Inflammatory macrophage treated with lipopolysaccharide for 1 hour (primary cell): Measurements from ENCODE around the gene TBC1D32.
"Not testable (repeated sequence)": the region's sequence is repeated elsewhere in the genome, so short reads cannot be mapped to it uniquely, and the experiment has no call there.

ENCODE experiments used
- DNase-seq, 2 donors: peaks; one replicate each; pipeline ENCODE4 v3.0.0-alpha.2; 2020 to 2022

Gene TBC1D32

DNA sequence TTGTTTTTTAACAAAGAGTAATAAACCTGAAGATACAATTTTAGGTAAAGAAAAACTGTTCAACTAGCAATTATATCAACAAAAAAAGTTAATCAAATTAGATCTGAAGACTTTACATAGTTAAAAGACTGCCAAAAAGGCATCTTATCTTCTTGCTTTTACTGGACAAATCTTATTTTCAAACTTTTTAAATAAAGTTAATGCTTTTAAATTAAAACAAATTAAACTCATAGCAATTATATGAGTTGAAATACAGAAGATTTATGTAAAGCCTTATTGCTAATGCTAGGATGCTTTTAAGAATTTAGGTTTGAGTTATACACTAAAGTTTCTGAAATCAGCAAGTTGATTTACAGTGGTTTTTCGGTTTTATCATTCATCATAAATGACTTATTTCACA is 227.3 kb downstream of the TBC1D32 start:
- no peak for DNase-seq

DNA sequence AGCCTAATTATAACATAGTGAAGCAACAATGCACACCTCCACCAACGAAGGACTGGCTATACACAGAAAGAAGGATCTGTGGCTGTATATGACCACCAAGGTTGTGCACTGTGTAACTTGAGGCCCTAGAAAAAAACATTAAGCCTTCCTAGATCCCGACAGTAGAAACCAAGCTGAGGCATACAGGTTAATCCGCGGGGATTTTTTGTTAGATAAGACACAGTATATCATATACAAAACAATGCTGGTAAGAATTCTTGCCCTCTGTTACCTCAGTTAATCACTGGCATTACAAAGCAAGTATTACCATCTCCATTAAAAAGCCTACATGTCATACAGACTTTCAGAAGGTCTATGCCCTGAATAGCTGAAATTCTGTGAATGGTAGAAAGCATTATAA is 228.8 kb downstream of the TBC1D32 start:
- DNase-seq: no peak

DNA sequence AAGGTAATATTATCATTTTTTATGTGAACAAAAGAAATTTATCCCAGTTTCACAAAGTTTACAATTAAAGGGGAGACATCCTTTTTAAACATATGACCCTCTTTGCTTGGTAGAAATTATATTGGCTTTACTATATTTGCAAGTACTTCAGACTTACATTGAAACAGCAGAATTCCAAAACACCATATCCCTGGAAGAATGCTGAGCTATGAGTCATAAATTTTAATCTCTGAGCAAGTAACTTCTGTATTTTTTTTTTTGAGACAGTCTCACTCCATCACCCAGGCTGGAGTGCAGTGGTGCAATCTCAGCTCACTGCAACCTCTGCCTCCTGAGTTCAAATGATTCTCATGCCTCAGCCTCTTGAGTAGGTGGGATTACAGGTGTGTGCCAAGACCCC is 240.4 kb downstream of the TBC1D32 start:
- no peak for DNase-seq

DNA sequence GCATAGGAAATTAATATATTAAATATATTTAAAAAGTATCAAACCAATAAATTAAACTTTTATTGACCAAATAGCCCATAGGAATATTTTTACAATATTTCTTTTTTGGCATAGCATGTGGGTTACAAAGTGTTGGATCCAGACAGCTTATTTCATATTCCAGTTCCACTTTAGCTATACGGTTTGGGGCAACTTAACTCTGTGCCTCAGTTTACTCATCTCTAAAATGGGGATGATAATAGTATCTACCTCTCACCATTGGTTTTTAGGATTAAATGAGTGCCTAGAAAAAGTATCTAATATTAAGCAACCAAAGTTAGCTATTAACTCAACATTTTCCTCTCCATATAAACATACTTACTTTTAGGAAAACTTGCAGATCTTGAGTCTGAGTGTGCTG is 243.8 kb downstream of the TBC1D32 start:
- no peak for DNase-seq

DNA sequence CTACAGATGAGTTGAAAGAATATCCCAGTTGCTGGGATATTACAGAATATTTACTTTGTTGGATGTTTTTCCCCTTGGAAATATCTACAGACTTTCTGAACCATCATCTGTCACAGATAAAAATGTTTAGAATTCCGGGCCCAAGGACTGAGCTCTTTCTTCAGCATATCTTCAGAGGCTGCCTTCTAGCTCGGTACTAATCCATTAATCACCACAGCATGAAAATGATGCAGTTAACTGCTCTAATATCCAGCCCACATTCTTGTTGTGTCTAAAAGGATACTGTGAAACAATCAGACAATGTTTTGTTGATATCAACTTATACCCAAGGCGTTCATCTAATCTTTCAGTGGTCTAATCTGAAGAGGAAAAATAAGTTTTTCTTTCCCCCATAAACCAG is 247.4 kb downstream of the TBC1D32 start:
- DNase-seq: no peak

GRCh38 chr6:121076119-121076518 is 258.2 kb downstream of the TBC1D32 start:
- DNase-seq: no peak

GRCh38 chr6:121068749-121069148 is 265.5 kb downstream of the TBC1D32 start:
- not testable (repeated sequence) for DNase-seq

DNA sequence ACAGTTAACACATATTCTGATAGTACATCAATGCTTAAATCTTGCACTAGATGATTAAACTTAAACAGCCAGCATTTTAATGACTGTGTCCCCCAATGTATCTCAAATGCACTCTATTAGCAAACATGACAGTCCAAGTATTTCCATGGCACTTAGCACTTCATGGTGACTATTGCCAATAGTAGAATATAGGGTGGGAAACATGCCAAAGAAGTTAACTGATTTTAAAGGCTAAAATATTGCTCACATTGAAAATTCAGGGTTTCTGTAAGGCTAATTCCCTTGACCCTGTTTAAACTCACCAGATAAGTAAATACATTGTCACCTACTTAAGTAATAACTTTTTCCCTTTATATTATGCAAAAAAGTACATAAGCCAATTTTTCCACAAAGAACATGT is 266.9 kb downstream of the TBC1D32 start:
- no peak for DNase-seq

GRCh38 chr6:121064345-121064744 is 269.9 kb downstream of the TBC1D32 start:
- no peak for DNase-seq

DNA sequence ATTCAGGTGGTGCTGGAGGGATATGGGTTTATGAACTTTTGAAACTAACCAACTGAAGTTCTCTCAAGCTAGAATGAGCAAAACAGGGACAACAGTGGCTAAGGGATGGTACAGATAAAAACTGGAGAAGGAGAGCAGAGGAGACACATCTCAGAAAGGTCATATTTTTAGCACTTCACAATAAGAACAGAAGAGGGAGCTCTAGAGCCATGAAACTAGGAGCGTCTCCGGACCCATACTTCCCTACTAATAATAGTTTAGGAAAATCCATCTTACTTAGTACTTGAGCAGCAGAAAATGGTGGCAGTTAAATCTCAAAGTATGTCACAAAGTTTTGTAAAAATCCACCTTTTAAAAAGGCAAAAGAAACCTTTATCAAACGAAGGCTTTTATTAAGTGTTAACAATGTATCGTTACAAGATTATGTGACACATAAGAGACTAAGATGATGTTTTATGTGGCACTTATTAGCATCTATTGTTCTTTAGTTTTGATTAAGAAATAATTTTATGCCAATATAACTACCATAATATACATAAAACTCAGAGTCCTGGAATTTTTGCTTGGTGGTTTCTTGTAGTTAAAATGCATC is 278.6 kb downstream of the TBC1D32 start:
- peak; percentile 34 to 90 for DNase-seq

GRCh38 chr6:121048593-121048992 is 285.7 kb downstream of the TBC1D32 start:
- not testable (repeated sequence) for DNase-seq

DNA sequence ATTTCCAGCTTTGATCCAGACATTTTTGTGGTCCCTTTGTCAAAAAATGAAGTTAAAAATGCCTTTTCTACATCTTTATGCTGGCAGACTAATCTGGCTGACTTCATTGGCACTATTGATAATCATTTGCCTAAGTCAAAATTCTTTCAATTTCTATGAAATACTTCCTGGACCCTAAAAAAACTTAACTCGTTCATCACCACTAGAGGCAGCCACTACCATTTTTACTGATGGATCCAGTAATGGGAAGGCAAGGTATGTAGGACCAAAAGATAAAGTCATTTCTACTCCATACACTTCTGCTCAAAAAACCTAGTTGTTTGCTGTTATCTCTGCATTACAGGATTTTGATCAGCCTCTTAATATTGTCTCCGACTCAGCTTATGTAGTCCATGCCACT is 289.4 kb downstream of the TBC1D32 start:
- not testable (repeated sequence) for DNase-seq

- DNase-seq: not testable (repeated sequence)
Measured at GRCh38 chr6:121043706-121044105, 290.6 kb downstream of the TBC1D32 start.

- not testable (repeated sequence) for DNase-seq
Measured at GRCh38 chr6:121043211-121043610, 291.1 kb downstream of the TBC1D32 start.

DNA sequence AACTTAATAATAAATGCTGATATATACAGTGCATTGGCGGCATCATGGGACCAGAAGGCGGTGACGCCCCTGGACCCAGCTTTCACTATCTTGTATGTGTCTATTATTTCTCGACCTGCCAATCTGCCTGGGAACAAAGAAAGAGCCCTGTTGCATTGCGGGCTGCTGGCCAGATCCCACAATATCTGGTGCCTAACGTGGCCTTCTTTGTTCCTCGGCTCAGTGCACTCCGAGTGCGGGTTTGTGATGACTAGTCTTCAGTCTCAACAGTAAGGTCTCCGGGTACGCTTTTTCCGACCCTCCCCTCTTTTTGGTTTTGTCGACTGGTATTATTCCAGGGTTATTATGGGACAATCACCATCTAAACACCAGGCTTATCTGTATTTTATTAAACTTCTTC is 291.5 kb downstream of the TBC1D32 start:
- no peak for DNase-seq

DNA sequence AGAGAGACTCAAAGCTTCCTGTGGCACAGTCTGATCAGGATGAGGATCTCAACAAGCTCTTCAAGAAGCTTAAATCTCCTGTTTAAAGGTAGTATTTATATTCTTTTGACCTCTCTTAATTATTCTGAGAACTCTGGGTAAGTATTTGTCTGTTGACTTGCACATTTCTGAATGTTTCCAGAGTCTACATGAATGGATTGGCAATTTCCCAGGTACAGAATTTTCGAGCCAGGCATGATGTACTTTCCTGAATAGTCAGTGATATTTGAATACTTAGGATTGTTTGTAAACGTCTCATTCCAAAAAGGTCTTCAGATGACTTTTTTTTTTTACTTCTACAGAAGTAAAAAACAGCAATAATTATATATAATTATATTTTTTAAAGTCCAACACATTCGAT is 293.4 kb downstream of the TBC1D32 start:
- DNase-seq: no peak

GRCh38 chr6:121033091-121033490 is 301.2 kb downstream of the TBC1D32 start:
- no peak for DNase-seq

GRCh38 chr6:121032268-121033006 is 301.8 kb downstream of the TBC1D32 start:
- DNase-seq: no peak
